Transverse colon (tissue), 3 donors: ENCODE results near the gene ELOVL1.

ENCODE experiments used
- CTCF ChIP-seq, 5 experiments: fragments of 200-600 bp in 3 of 5; fragments of 450-650 bp in 2 of 5; sonication (generic) in 3 of 5; IDR thresholded peaks; 1 replicate in 2 of 5; 2 replicates in 3 of 5; pipeline ENCODE4 v1.5.1; 2016 to 2017; ENCODE audit warnings: antibody characterized with exemption in 5 of 5, inconsistent platforms in 3 of 5, mild to moderate bottlenecking in 2 of 5, moderate library complexity in 1 of 5
- POLR2A ChIP-seq: fragments of 450-650 bp; IDR thresholded peaks from one replicate; pipeline ENCODE4 v1.6.1; 2016; ENCODE audit warnings: antibody characterized with exemption, mild to moderate bottlenecking, moderate library complexity

- TF ChIP-seq CTCF (IDR thresholded peaks at IDR 0.05) = no peak
- TF ChIP-seq POLR2A = no peak
Measured at GRCh38 chr1:43325381-43325780, 42.4 kb downstream of the ELOVL1 start.
